Progenitor cell of endocrine pancreas (in vitro differentiated cells): ENCODE measurements around the gene TIMM44. TPM values are rescaled to one million over a fixed set of nuclear protein-coding genes. Genes with fewer than 3 reads are reported as not detected.

Experiments used
- DNase-seq: peaks from one replicate; pipeline ENCODE4 v3.0.0; 2021; ENCODE audit warnings: low spot score; ENCODE audit not compliant: unreplicated experiment
- H3K27ac Mint-ChIP-seq: 2 replicates; pipeline ENCODE4 v1.8.0; 2021; ENCODE audit warnings: mild to moderate bottlenecking, moderate library complexity, mixed read lengths
- H3K27me3 Mint-ChIP-seq: 2 replicates; pipeline ENCODE4 v1.8.0; 2021; ENCODE audit warnings: mixed read lengths
- H3K36me3 Mint-ChIP-seq: 2 replicates; pipeline ENCODE4 v1.8.0; 2022; ENCODE audit warnings: mixed read lengths; ENCODE audit not compliant: insufficient read depth
- H3K4me1 Mint-ChIP-seq: 2 replicates; pipeline ENCODE4 v1.8.0; 2021; ENCODE audit warnings: low read depth, mixed read lengths
- H3K4me3 Mint-ChIP-seq: 2 replicates; pipeline ENCODE4 v1.8.0; 2021; ENCODE audit warnings: low read depth, mild to moderate bottlenecking, moderate library complexity, mixed read lengths
- H3K9me3 Mint-ChIP-seq: 2 replicates; pipeline ENCODE4 v1.8.0; 2021; ENCODE audit warnings: low read depth, mixed read lengths
- CTCF ChIP-seq: fragments of 200-600 bp; sonication (generic); IDR thresholded peaks from one replicate; pipeline ENCODE4 v1.5.0; 2021; ENCODE audit warnings: antibody characterized with exemption, mild to moderate bottlenecking; ENCODE audit not compliant: unreplicated experiment
- total RNA-seq: library from RNA; stranded (reverse); gene quantifications from 2 replicates; pipeline ENCODE4 v1.2.1, GENCODE V29; 2021

TIMM44 gene
- total RNA-seq, 1 donor from 2014 or later, result 75.2 TPM

- Mint-ChIP-seq H3K36me3 (peaks cover 16% of the 10 kb centered on the region), H3K9me3 (no peaks in the 10 kb centered on the region), H3K27me3 (peaks cover 31% of the 10 kb centered on the region), H3K27ac (no peak overlapping the region), H3K4me3 (no peak overlapping the region), H3K4me1 (peaks cover 6% of the 10 kb centered on the region)
- no peak for TF ChIP-seq CTCF
- DNase-seq, result no peak
These were observed 29.4 kb downstream of the TIMM44 start for GRCh38 chr19:7914099-7914498.

GRCh38 chr19:7913652-7914051 lies 29.8 kb downstream of the TIMM44 start:
- no peak for DNase-seq
- Mint-ChIP-seq H3K4me1 (peaks cover 6% of the 10 kb centered on the region), H3K4me3 (no peak overlapping the region), H3K9me3 (no peaks in the 10 kb centered on the region), H3K27me3 (peaks cover 31% of the 10 kb centered on the region), H3K27ac (no peak overlapping the region), H3K36me3 (peaks cover 16% of the 10 kb centered on the region)
- no peak for TF ChIP-seq CTCF

GRCh38 chr19:7912697-7913564 lies 30.5 kb downstream of the TIMM44 start:
- Mint-ChIP-seq H3K27ac (no peak overlapping the region), H3K4me1 (peaks cover 5% of the 10 kb centered on the region), H3K36me3 (peaks cover 16% of the 10 kb centered on the region), H3K27me3 (peaks cover 25% of the 10 kb centered on the region), H3K9me3 (no peaks in the 10 kb centered on the region), H3K4me3 (no peak overlapping the region)
- no peak for DNase-seq
- TF ChIP-seq CTCF, result no peak

- no peak for DNase-seq
- Mint-ChIP-seq H3K27ac (no peak overlapping the region), H3K4me1 (peaks cover 4% of the 10 kb centered on the region), H3K27me3 (peaks cover 23% of the 10 kb centered on the region), H3K4me3 (no peak overlapping the region), H3K36me3 (peaks cover 16% of the 10 kb centered on the region), H3K9me3 (no peaks in the 10 kb centered on the region)
- no peak for TF ChIP-seq CTCF
These were observed 31.2 kb downstream of the TIMM44 start for GRCh38 chr19:7912144-7912696.

- DNase-seq, result no peak
- Mint-ChIP-seq H3K4me1 (peaks cover 3% of the 10 kb centered on the region), H3K27ac (no peak overlapping the region), H3K36me3 (peaks cover 16% of the 10 kb centered on the region), H3K27me3 (peaks cover 19% of the 10 kb centered on the region), H3K4me3 (no peak overlapping the region), H3K9me3 (no peaks in the 10 kb centered on the region)
- no peak for TF ChIP-seq CTCF
These were observed 31.8 kb downstream of the TIMM44 start for GRCh38 chr19:7911508-7912143.
